T-helper 1 cell treated with Interleukin-12 subunit alpha and Interleukin-12 subunit beta and Interleukin-4 antibody, amounts not matched to agents 30 ng/mL and 1 ng/mL, for 36 hours (primary cell): ENCODE data around the gene TIAM1. TPM values are rescaled to one million over a fixed set of nuclear protein-coding genes. Genes with fewer than 3 reads are reported as not detected.

Experiments used
- intact Hi-C: fragments of 100-400 bp; cut with micrococcal nuclease; formaldehyde crosslinking; loops from one replicate; pipeline ENCODE4 v1.15.1; 2024
- total RNA-seq: library from RNA; stranded (reverse); gene quantifications from 2 replicates; pipeline ENCODE4 v1.2.3, GENCODE V29; 2022

Gene TIAM1
- total RNA-seq, 1 donor from 2014 or later, result 155 TPM

GRCh38 chr21:31290765-31291164, 53.3 kb downstream of the TIAM1 start:
- intact Hi-C loops, result no loop called here

GRCh38 chr21:31289702-31290101, 54.4 kb downstream of the TIAM1 start:
- intact Hi-C loops, result no loop called here

GRCh38 chr21:31288191-31288590, 55.9 kb downstream of the TIAM1 start:
- intact Hi-C loops, result no loop called here

GRCh38 chr21:31287201-31287600, 56.9 kb downstream of the TIAM1 start:
- intact Hi-C loops, result no loop called here

GRCh38 chr21:31286621-31287020, 57.4 kb downstream of the TIAM1 start:
- intact Hi-C loops, result no loop called here

- intact Hi-C loops, result no loop called here
Measured at GRCh38 chr21:31284797-31285397, 59.2 kb downstream of the TIAM1 start.

GRCh38 chr21:31283025-31283424, 61.0 kb downstream of the TIAM1 start:
- intact Hi-C loops, result no loop called here

- intact Hi-C loops, result no loop called here
Measured at GRCh38 chr21:31282095-31282709, 61.9 kb downstream of the TIAM1 start.

- intact Hi-C loops, result no loop called here
Measured at GRCh38 chr21:31281561-31281960, 62.5 kb downstream of the TIAM1 start.

- intact Hi-C loops, result no loop called here
Measured at GRCh38 chr21:31279986-31280385, 64.1 kb downstream of the TIAM1 start.

- intact Hi-C loops, result no loop called here
Measured at GRCh38 chr21:31279214-31279613, 64.8 kb downstream of the TIAM1 start.

GRCh38 chr21:31278511-31279130, 65.4 kb downstream of the TIAM1 start:
- intact Hi-C loops, result no loop called here

GRCh38 chr21:31276663-31277062, 67.4 kb downstream of the TIAM1 start:
- intact Hi-C loops, result no loop called here

- intact Hi-C loops, result no loop called here
Measured at GRCh38 chr21:31275901-31276300, 68.2 kb downstream of the TIAM1 start.

GRCh38 chr21:31273278-31273677, 70.8 kb downstream of the TIAM1 start:
- intact Hi-C loops, result no loop called here

- intact Hi-C loops, result no loop called here
Measured at GRCh38 chr21:31268090-31268489, 76.0 kb downstream of the TIAM1 start.

- intact Hi-C loops, result no loop called here
Measured at GRCh38 chr21:31267644-31268043, 76.4 kb downstream of the TIAM1 start.

- intact Hi-C loops, result no loop called here
Measured at GRCh38 chr21:31266241-31266640, 77.8 kb downstream of the TIAM1 start.

GRCh38 chr21:31265366-31266013, 78.6 kb downstream of the TIAM1 start:
- intact Hi-C loops, result no loop called here

GRCh38 chr21:31264574-31264973, 79.5 kb downstream of the TIAM1 start:
- intact Hi-C loops, result no loop called here

- intact Hi-C loops, result no loop called here
Measured at GRCh38 chr21:31262728-31263127, 81.3 kb downstream of the TIAM1 start.

- intact Hi-C loops, result no loop called here
Measured at GRCh38 chr21:31261759-31262158, 82.3 kb downstream of the TIAM1 start.
